ENCODE measurements around the gene PKHD1. TPM values are rescaled to one million over a fixed set of nuclear protein-coding genes. Genes with fewer than 3 reads are reported as not detected.
A peak's percentile ranks its signal among the peaks of the same experiment; 100 is the strongest.

PKHD1 gene
- total RNA-seq, 1 experiment from 2014 or later: 0.09 TPM

DNA sequence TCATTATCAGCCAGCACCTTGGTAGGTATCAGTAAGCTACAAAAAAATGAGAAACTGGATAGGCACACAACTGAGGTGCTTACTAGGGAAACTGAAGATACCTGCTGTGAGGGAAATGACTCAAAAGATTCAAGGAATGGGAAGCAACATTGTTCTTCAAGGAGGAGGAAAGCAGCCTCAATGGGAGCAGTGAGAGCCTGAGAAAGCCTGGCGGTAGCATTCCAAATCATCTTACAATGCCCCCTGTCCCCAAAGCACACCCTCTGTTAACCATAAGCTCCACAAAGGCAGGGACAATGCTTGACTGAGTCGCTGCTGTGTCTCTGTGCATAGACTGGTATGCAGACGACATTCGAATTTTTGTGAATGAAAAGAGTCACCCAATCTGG is 10.6 kb downstream of the PKHD1 start:
- H3K4me2 ChIP-seq (ENCODE audit: insufficient read depth, insufficient read length, low read length): peak overlapping the region; percentile 57
- no peak overlapping the region for H3K56ac ChIP-seq (ENCODE audit: insufficient read length, low read depth, low read length)
- H3K4me3 Mint-ChIP-seq: peak overlapping the region; percentile 34 to 68

More for the DNA sequence above, 10.6 kb downstream of the PKHD1 start:
- TF ChIP-seq, protein P1, sequence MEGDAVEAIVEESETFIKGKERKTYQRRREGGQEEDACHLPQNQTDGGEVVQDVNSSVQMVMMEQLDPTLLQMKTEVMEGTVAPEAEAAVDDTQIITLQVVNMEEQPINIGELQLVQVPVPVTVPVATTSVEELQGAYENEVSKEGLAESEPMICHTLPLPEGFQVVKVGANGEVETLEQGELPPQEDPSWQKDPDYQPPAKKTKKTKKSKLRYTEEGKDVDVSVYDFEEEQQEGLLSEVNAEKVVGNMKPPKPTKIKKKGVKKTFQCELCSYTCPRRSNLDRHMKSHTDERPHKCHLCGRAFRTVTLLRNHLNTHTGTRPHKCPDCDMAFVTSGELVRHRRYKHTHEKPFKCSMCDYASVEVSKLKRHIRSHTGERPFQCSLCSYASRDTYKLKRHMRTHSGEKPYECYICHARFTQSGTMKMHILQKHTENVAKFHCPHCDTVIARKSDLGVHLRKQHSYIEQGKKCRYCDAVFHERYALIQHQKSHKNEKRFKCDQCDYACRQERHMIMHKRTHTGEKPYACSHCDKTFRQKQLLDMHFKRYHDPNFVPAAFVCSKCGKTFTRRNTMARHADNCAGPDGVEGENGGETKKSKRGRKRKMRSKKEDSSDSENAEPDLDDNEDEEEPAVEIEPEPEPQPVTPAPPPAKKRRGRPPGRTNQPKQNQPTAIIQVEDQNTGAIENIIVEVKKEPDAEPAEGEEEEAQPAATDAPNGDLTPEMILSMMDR (conservative IDR thresholded peaks at IDR 0.05): no peak
- Histone ChIP-seq H3K23me2 (ENCODE audit: insufficient read length, low read depth, low read length, poor library complexity, severe bottlenecking) (no peaks in the 10 kb centered on the region), H3K9ac (ENCODE audit: extremely low read depth, insufficient read length, low read length) (no peak overlapping the region), H3T11ph (ENCODE audit: low read length) (no peak overlapping the region), H3K27ac (ENCODE audit: insufficient read length, low read depth, low read length) (peak overlapping the region; percentile 82), H4K8ac (replicated peaks; ENCODE audit: insufficient read length, low read depth, low read length) (no peak overlapping the region), H3K18ac (ENCODE audit: insufficient read length, low read depth, low read length) (no peak overlapping the region), H2AK5ac (ENCODE audit: insufficient read length, low read length) (no peak overlapping the region), H3K4me1 (ENCODE audit: insufficient read depth, low read length) (peaks cover 19% of the 10 kb centered on the region; the same call in 1 of the 2 replicates), H3K27me3 (ENCODE audit: insufficient read depth, low read length) (no peaks in the 10 kb centered on the region), H4K20me1 (ENCODE audit: control insufficient read depth, insufficient read depth, insufficient read length) (no peaks in the 10 kb centered on the region), H2BK12ac (ENCODE audit: insufficient read length, low read depth, low read length) (no peak overlapping the region), H4K91ac (ENCODE audit: insufficient read length, low read depth, low read length) (no peak overlapping the region), H3K23ac (ENCODE audit: insufficient read length, low read depth, low read length) (no peak overlapping the region), H2BK20ac (ENCODE audit: low read depth, low read length, poor library complexity, severe bottlenecking) (no peak overlapping the region), H3K4ac (ENCODE audit: low read depth, low read length) (no peak overlapping the region), H2BK5ac (ENCODE audit: insufficient read length, low read length) (peak overlapping the region; percentile 1), H3K9me3 (ENCODE audit: control insufficient read depth, low read depth, low read length) (no peaks in the 10 kb centered on the region), H4K5ac (ENCODE audit: insufficient read length, low read depth, low read length) (no peak overlapping the region), H3K14ac (ENCODE audit: insufficient read depth, low read length) (0 out of 2 replicates have a peak overlapping the region, but pooled peaks have one; percentile 4), H3K79me1 (ENCODE audit: insufficient read depth, low read depth, low read length, poor library complexity, severe bottlenecking) (no peaks in the 10 kb centered on the region), H2AFZ (ENCODE audit: low read length) (no peak overlapping the region), H2BK120ac (ENCODE audit: low read depth, low read length, poor library complexity, severe bottlenecking) (no peak overlapping the region), H2BK15ac (ENCODE audit: low read depth, low read length) (no peak overlapping the region), H3K79me2 (ENCODE audit: insufficient read depth, low read length) (no peaks in the 10 kb centered on the region)
- peak; percentile 62 for DNase-seq
- Mint-ChIP-seq H3K27ac (peak overlapping the region; percentile 83 to 99 (median 97)), H3K36me3 (ENCODE audit: insufficient read depth in 1 of 3, low read depth in 3 of 3) (no peaks in the 10 kb centered on the region), H3K4me1 (peaks cover 56 to 61% of the 10 kb centered on the region in 2 experiments), H3K27me3 (ENCODE audit: low read depth) (peaks cover 2% of the 10 kb centered on the region; the same call in 1 of the 2 replicates), H3K9me3 (no peaks in the 10 kb centered on the region)
- WGBS (ENCODE audit: extremely low coverage, insufficient read length, low lambda C conversion rate): no CpG with 5 or more reads among the region's 4 CpGs
